Measurements from ENCODE around the gene UXS1. TPM values are rescaled to one million over a fixed set of nuclear protein-coding genes. Genes with fewer than 3 reads are reported as not detected.
"Not testable (repeated sequence)": the region's sequence is repeated elsewhere in the genome, so short reads cannot be mapped to it uniquely, and the experiment has no call there.

Gene UXS1
- total RNA-seq, 2 experiments from 2014 or later = 20.5 to 21.9 TPM

DNA sequence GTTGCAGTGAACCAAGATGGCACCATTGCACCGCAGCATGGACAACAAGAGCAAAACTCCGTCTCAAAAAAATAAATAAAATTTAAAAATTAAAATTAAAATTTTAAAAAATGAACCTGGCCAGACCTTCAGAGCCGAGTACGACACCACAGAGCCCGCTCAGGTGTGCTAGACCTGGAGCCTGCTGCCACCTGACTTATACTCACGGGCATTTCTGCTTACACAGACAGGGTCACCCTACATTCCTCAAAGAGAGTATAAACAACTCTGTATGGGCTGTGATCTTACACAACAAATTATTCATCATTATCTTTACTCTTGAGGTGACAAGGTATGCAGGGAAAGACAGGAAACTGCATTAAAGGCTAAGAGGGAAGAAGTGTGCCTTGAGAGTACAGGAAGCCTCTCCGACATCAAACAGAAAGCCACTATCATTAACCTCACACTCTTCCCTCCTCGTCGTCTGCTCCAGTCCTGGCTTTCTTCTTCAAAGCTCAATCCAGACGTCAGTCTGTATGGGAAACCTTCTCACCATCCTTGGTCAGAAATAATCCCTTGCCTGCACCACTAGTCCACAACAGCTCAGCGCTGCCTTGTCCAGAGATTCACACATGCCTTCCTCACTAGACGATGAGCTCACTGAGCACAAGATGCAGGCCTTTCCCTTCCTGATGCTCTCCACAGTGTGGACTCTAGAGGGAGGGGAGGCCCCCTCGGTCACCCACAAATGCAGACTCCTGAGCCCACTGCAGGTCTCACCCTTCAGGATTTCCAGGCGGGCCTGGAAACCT lies 56.2 kb downstream of the UXS1 start:
- no peak overlapping the region for H3K27ac ChIP-seq (ENCODE audit: low read depth, low read length, poor library complexity, severe bottlenecking)
- H3K4me2 ChIP-seq (ENCODE audit: low read length) = no peak overlapping the region
- no peak overlapping the region for H3K4me3 ChIP-seq (ENCODE audit: low read depth, low read length, poor library complexity, severe bottlenecking)
- H3K9me2 ChIP-seq (ENCODE audit: insufficient read depth, low read length) = no peaks in the 10 kb centered on the region
- BruUV-seq (replicated peaks) = no TSS peak
- H3K9me3 ChIP-seq (ENCODE audit: low read length) = no peaks in the 10 kb centered on the region
- no peak for DNase-seq (ENCODE audit: low spot score)
- no peaks in the 10 kb centered on the region for H3K79me2 ChIP-seq (ENCODE audit: insufficient read depth, low read depth, low read length)
- intact Hi-C loops (cut with micrococcal nuclease; ENCODE audit: unreplicated experiment) = no loop called here
- POLR2A ChIA-PET = interaction anchor here (0.6 kb wide), 3 partner anchors 23 to 484 kb away, joined by 3 to 4 read pairs (median 3); no protein-coding TSS in a partner anchor
- peaks cover 4% of the 10 kb centered on the region for H3K4me1 ChIP-seq (ENCODE audit: insufficient read depth, low read length, poor library complexity, severe bottlenecking)
- 0 out of 2 replicates have a peak, but pooled peaks cover 5% of the 10 kb centered on the region for H3K36me3 ChIP-seq (ENCODE audit: insufficient read depth, low read length)
- no peaks in the 10 kb centered on the region for H4K20me1 ChIP-seq (ENCODE audit: insufficient read depth, low read length)
- H2AFZ ChIP-seq (ENCODE audit: low read length) = no peak overlapping the region
- CTCF ChIA-PET (ENCODE audit: unreplicated experiment) = no interaction called here
- TF ChIP-seq EZH2phosphoT487 (IDR thresholded peaks at IDR 0.05; ENCODE audit: borderline replicate concordance, low read depth, low read length) (no peak), CTCF (conservative IDR thresholded peaks at IDR 0.05; ENCODE audit: low read length) (no peak)

- H3K4me2 ChIP-seq (ENCODE audit: low read length); H3K27ac ChIP-seq (ENCODE audit: low read depth, low read length, poor library complexity, severe bottlenecking); H3K9me3 ChIP-seq (ENCODE audit: low read length); H3K9me2 ChIP-seq (ENCODE audit: insufficient read depth, low read length); intact Hi-C loops (cut with micrococcal nuclease; ENCODE audit: unreplicated experiment); H3K4me1 ChIP-seq (ENCODE audit: insufficient read depth, low read length, poor library complexity, severe bottlenecking); H4K20me1 ChIP-seq (ENCODE audit: insufficient read depth, low read length); CTCF ChIA-PET (ENCODE audit: unreplicated experiment); DNase-seq (ENCODE audit: low spot score); H3K4me3 ChIP-seq (ENCODE audit: low read depth, low read length, poor library complexity, severe bottlenecking); H3K36me3 ChIP-seq (ENCODE audit: insufficient read depth, low read length); H2AFZ ChIP-seq (ENCODE audit: low read length); BruUV-seq (replicated peaks); POLR2A ChIA-PET; H3K79me2 ChIP-seq (ENCODE audit: insufficient read depth, low read depth, low read length): not testable (repeated sequence)
Observed at GRCh38 chr2:106131192-106131591, 62.9 kb downstream of the UXS1 start.

GRCh38 chr2:106130251-106130998 lies 63.7 kb downstream of the UXS1 start:
- no peak overlapping the region for H3K27ac ChIP-seq (ENCODE audit: low read depth, low read length, poor library complexity, severe bottlenecking)
- H3K4me2 ChIP-seq (ENCODE audit: low read length) = no peak overlapping the region
- ChIA-PET POLR2A (no interaction called here), CTCF (ENCODE audit: unreplicated experiment) (no interaction called here)
- no peak overlapping the region for H2AFZ ChIP-seq (ENCODE audit: low read length)
- no peaks in the 10 kb centered on the region for H3K36me3 ChIP-seq (ENCODE audit: insufficient read depth, low read length)
- H3K4me3 ChIP-seq (ENCODE audit: low read depth, low read length, poor library complexity, severe bottlenecking) = no peak overlapping the region
- intact Hi-C loops (cut with micrococcal nuclease; ENCODE audit: unreplicated experiment) = no loop called here
- TF ChIP-seq EZH2phosphoT487 (IDR thresholded peaks at IDR 0.05; ENCODE audit: borderline replicate concordance, low read depth, low read length) (no peak), CTCF (conservative IDR thresholded peaks at IDR 0.05; ENCODE audit: low read length) (no peak)
- no peaks in the 10 kb centered on the region for H4K20me1 ChIP-seq (ENCODE audit: insufficient read depth, low read length)
- no peak for DNase-seq (ENCODE audit: low spot score)
- no TSS peak for BruUV-seq (replicated peaks)
- H3K9me3 ChIP-seq (ENCODE audit: low read length) = no peaks in the 10 kb centered on the region
- H3K4me1 ChIP-seq (ENCODE audit: insufficient read depth, low read length, poor library complexity, severe bottlenecking) = no peaks in the 10 kb centered on the region
- H3K79me2 ChIP-seq (ENCODE audit: insufficient read depth, low read depth, low read length) = no peaks in the 10 kb centered on the region
- H3K9me2 ChIP-seq (ENCODE audit: insufficient read depth, low read length) = no peaks in the 10 kb centered on the region
